ENCODE data around the gene GLYR1. TPM values are rescaled to one million over a fixed set of nuclear protein-coding genes. Genes with fewer than 3 reads are reported as not detected.

The GLYR1 gene
- total and polyA plus RNA-seq, 4 donors: 18.1 to 50.2 (median 40.6) TPM

- no peaks in the 10 kb centered on the region for H3K4me1 ChIP-seq (ENCODE audit: control insufficient read depth in 4 of 4, insufficient read depth in 4 of 4, low read length in 3 of 4)
- DNase-seq (ENCODE audit: low spot score): no peak
- H3K9me3 ChIP-seq (ENCODE audit: control insufficient read depth in 4 of 4, low read length in 3 of 4): no peaks in the 10 kb centered on the region
- H3K36me3 ChIP-seq (ENCODE audit: control insufficient read depth in 4 of 4, insufficient read depth in 3 of 4, low read depth in 1 of 4, low read length in 3 of 4): peaks cover 12 to 57% (median 34%) of the 10 kb centered on the region in 4 donors
- no peak overlapping the region for H3K4me3 ChIP-seq (ENCODE audit: low read depth in 1 of 3, low read length in 3 of 3)
- WGBS: 65% methylated on average over 2 of the region's 2 CpGs
- H3K27me3 ChIP-seq (ENCODE audit: control insufficient read depth in 4 of 4, insufficient read depth in 4 of 4, low read length in 3 of 4): no peaks in the 10 kb centered on the region
- H3K27ac ChIP-seq (ENCODE audit: low read depth in 1 of 2, low read length in 2 of 2): no peak overlapping the region
- no peak overlapping the region for H3K9ac ChIP-seq (ENCODE audit: low read depth in 1 of 2, low read length in 2 of 2)
- TF ChIP-seq TAF1 (conservative IDR thresholded peaks at IDR 0.05): no peak
- TF ChIP-seq NR2F2 (IDR thresholded peaks at IDR 0.05): no peak
- no peak for TF ChIP-seq RXRA (IDR thresholded peaks at IDR 0.05)
- TF ChIP-seq RAD21 (IDR thresholded peaks at IDR 0.05): no peak
- TF ChIP-seq GABPA (IDR thresholded peaks at IDR 0.05 in 1 of 2, conservative IDR thresholded peaks at IDR 0.05 in 1 of 2): no peak
- TF ChIP-seq ZBTB33 (IDR thresholded peaks at IDR 0.05): no peak
- TF ChIP-seq MAX (IDR thresholded peaks at IDR 0.05): no peak
- no peak for TF ChIP-seq JUND (IDR thresholded peaks at IDR 0.05)
Observed at GRCh38 chr16:4836727-4837126, 10.4 kb downstream of the GLYR1 start.

GRCh38 chr16:4833584-4833983 is 13.5 kb downstream of the GLYR1 start:
- Histone ChIP-seq H3K27ac (ENCODE audit: low read depth in 1 of 2, low read length in 2 of 2) (no peak overlapping the region), H3K9ac (ENCODE audit: low read depth in 1 of 2, low read length in 2 of 2) (no peak overlapping the region), H3K4me3 (ENCODE audit: low read depth in 1 of 3, low read length in 3 of 3) (no peak overlapping the region), H3K36me3 (ENCODE audit: control insufficient read depth in 4 of 4, insufficient read depth in 3 of 4, low read depth in 1 of 4, low read length in 3 of 4) (peaks cover 14 to 55% (median 36%) of the 10 kb centered on the region in 4 donors), H3K9me3 (ENCODE audit: control insufficient read depth in 4 of 4, low read length in 3 of 4) (no peaks in the 10 kb centered on the region), H3K27me3 (ENCODE audit: control insufficient read depth in 4 of 4, insufficient read depth in 4 of 4, low read length in 3 of 4) (no peaks in the 10 kb centered on the region), H3K4me1 (ENCODE audit: control insufficient read depth in 4 of 4, insufficient read depth in 4 of 4, low read length in 3 of 4) (no peaks in the 10 kb centered on the region)
- no peak for TF ChIP-seq ATF3 (IDR thresholded peaks at IDR 0.05)
- TF ChIP-seq YY1 (IDR thresholded peaks at IDR 0.05): no peak
- TF ChIP-seq CTCF (IDR thresholded peaks at IDR 0.05; ENCODE audit: low read depth, low read length, missing input control): no peak
- no peak for TF ChIP-seq ZBTB33 (IDR thresholded peaks at IDR 0.05)
- TF ChIP-seq GABPA (IDR thresholded peaks at IDR 0.05 in 1 of 2, conservative IDR thresholded peaks at IDR 0.05 in 1 of 2): no peak
- no peak for TF ChIP-seq HNF4G (IDR thresholded peaks at IDR 0.05)
- TF ChIP-seq TAF1 (conservative IDR thresholded peaks at IDR 0.05): no peak
- no peak for DNase-seq (ENCODE audit: low spot score)
- WGBS: 91% methylated on average over 1 of the region's 1 CpG
